Measurements from ENCODE around the gene UNC5C.

DNA sequence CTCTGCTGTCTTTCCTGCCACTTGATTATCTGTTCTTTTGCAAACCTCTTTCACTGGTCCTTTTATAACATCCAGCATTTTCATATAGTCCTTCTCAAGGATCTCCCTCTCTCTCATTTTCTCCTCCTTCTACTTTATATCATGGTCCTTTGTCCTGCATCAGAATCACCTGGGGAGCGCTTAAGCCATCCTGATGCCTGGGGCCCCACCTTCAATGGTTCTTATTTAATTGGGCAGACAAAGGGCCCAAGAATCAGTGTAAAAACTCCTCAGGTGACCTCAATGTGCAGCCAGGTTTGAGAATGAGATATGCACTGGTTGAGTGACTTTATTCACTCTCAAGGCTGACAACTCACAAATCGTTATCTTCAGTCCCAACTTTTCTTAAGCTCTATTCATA is 283.9 kb downstream of the UNC5C start:
- TF ChIP-seq POLR2A (IDR thresholded peaks at IDR 0.05; ENCODE audit: low read depth, low read length) (no peak), RCOR1 (IDR thresholded peaks at IDR 0.05; ENCODE audit: insufficient replicate concordance, low read length) (no peak), CEBPB (IDR thresholded peaks at IDR 0.05; ENCODE audit: low read depth, low read length) (no peak), FOS (IDR thresholded peaks at IDR 0.05; ENCODE audit: low read depth, low read length) (no peak), MXI1 (IDR thresholded peaks at IDR 0.05; ENCODE audit: borderline replicate concordance, low read depth, low read length) (no peak), MAFK (IDR thresholded peaks at IDR 0.05; ENCODE audit: low read depth, low read length) (no peak), RFX5 (IDR thresholded peaks at IDR 0.05; ENCODE audit: low read depth, low read length) (no peak), RAD21 (IDR thresholded peaks at IDR 0.05; ENCODE audit: low read length) (no peak), MAZ (IDR thresholded peaks at IDR 0.05; ENCODE audit: borderline replicate concordance, low read depth, low read length) (no peak)
- TF ChIP-seq, protein P1, sequence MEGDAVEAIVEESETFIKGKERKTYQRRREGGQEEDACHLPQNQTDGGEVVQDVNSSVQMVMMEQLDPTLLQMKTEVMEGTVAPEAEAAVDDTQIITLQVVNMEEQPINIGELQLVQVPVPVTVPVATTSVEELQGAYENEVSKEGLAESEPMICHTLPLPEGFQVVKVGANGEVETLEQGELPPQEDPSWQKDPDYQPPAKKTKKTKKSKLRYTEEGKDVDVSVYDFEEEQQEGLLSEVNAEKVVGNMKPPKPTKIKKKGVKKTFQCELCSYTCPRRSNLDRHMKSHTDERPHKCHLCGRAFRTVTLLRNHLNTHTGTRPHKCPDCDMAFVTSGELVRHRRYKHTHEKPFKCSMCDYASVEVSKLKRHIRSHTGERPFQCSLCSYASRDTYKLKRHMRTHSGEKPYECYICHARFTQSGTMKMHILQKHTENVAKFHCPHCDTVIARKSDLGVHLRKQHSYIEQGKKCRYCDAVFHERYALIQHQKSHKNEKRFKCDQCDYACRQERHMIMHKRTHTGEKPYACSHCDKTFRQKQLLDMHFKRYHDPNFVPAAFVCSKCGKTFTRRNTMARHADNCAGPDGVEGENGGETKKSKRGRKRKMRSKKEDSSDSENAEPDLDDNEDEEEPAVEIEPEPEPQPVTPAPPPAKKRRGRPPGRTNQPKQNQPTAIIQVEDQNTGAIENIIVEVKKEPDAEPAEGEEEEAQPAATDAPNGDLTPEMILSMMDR (conservative IDR thresholded peaks at IDR 0.05; ENCODE audit: low read depth, low read length): no peak
- TF ChIP-seq, protein P2, sequence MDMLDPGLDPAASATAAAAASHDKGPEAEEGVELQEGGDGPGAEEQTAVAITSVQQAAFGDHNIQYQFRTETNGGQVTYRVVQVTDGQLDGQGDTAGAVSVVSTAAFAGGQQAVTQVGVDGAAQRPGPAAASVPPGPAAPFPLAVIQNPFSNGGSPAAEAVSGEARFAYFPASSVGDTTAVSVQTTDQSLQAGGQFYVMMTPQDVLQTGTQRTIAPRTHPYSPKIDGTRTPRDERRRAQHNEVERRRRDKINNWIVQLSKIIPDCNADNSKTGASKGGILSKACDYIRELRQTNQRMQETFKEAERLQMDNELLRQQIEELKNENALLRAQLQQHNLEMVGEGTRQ (IDR thresholded peaks at IDR 0.05; ENCODE audit: low read depth, low read length): no peak
